G401.6 (cell line): ENCODE results near the gene FRMD4B.
"Not testable (repeated sequence)": the region's sequence is repeated elsewhere in the genome, so short reads cannot be mapped to it uniquely, and the experiment has no call there.

Source experiments
- FAIRE-seq: peaks from 2 replicates; lab custom pipeline; 2012; peaks lifted over from hg19 to GRCh38; lab: Jason Lieb, UNC

Gene FRMD4B

GRCh38 chr3:69282181-69282580, 103.7 kb downstream of the FRMD4B start:
- FAIRE-seq: no peak

GRCh38 chr3:69277403-69277802, 108.5 kb downstream of the FRMD4B start:
- FAIRE-seq: not testable (repeated sequence)

GRCh38 chr3:69276884-69277283, 109.0 kb downstream of the FRMD4B start:
- FAIRE-seq: no peak

GRCh38 chr3:69276191-69276590, 109.7 kb downstream of the FRMD4B start:
- not testable (repeated sequence) for FAIRE-seq

- FAIRE-seq: no peak
Measured at GRCh38 chr3:69273896-69274295, 112.0 kb downstream of the FRMD4B start.

GRCh38 chr3:69272556-69272955, 113.3 kb downstream of the FRMD4B start:
- no peak for FAIRE-seq

- FAIRE-seq: no peak
Measured at GRCh38 chr3:69271098-69271497, 114.8 kb downstream of the FRMD4B start.

- no peak for FAIRE-seq
Measured at GRCh38 chr3:69266585-69266984, 119.3 kb downstream of the FRMD4B start.

GRCh38 chr3:69266071-69266470, 119.8 kb downstream of the FRMD4B start:
- FAIRE-seq: not testable (repeated sequence)

GRCh38 chr3:69260843-69261405, 125.0 kb downstream of the FRMD4B start:
- not testable (repeated sequence) for FAIRE-seq

GRCh38 chr3:69260216-69260787, 125.6 kb downstream of the FRMD4B start:
- no peak for FAIRE-seq

GRCh38 chr3:69259125-69259524, 126.8 kb downstream of the FRMD4B start:
- FAIRE-seq: no peak

- FAIRE-seq: no peak
Measured at GRCh38 chr3:69255928-69256327, 130.0 kb downstream of the FRMD4B start.

- no peak for FAIRE-seq
Measured at GRCh38 chr3:69254351-69254750, 131.5 kb downstream of the FRMD4B start.

- no peak for FAIRE-seq
Measured at GRCh38 chr3:69252631-69253030, 133.3 kb downstream of the FRMD4B start.

GRCh38 chr3:69252141-69252540, 133.7 kb downstream of the FRMD4B start:
- FAIRE-seq: no peak

- peak; percentile 99 for FAIRE-seq
Measured at GRCh38 chr3:69251078-69251805, 134.6 kb downstream of the FRMD4B start.

- peak; percentile 98 for FAIRE-seq
Measured at GRCh38 chr3:69250014-69250413, 135.9 kb downstream of the FRMD4B start.

- no peak for FAIRE-seq
Measured at GRCh38 chr3:69249001-69249400, 136.9 kb downstream of the FRMD4B start.

- FAIRE-seq: no peak
Measured at GRCh38 chr3:69248436-69248835, 137.5 kb downstream of the FRMD4B start.

- FAIRE-seq: no peak
Measured at GRCh38 chr3:69246612-69247011, 139.3 kb downstream of the FRMD4B start.

- no peak for FAIRE-seq
Measured at GRCh38 chr3:69244039-69244438, 141.8 kb downstream of the FRMD4B start.

- no peak for FAIRE-seq
Measured at GRCh38 chr3:69241769-69242168, 144.1 kb downstream of the FRMD4B start.
